HEK293 (cell line): ENCODE measurements around the gene CREB5.

Source experiments
- CTCF ChIA-PET: fragments of 350-600 bp; formaldehyde crosslinking; extraction: SDS; loops from one replicate; lab custom pipeline; 2021; ENCODE audit warnings: antibody characterized with exemption; lab: Yijun Ruan, JAX
- POLR2A ChIA-PET: fragments of 300-600 bp; formaldehyde crosslinking; extraction: SDS; loops from one replicate; lab custom pipeline; 2020; ENCODE audit warnings: antibody characterized with exemption, inconsistent platforms; lab: Yijun Ruan, JAX
- H3K27ac ChIP-seq: fragments of 200-500 bp; sonication (Bioruptor generic); 2 replicates; pipeline ENCODE4 v1.5.1; 2014; ENCODE audit warnings: low read depth, low read length, control low read depth, inconsistent platforms; ENCODE audit errors: extremely low read depth
- H3K36me3 ChIP-seq, 2 experiments: fragments of 200-500 bp in 1 of 2; sonication (Bioruptor generic) in 1 of 2; 1 replicate in 1 of 2; 2 replicates in 1 of 2; pipeline ENCODE4 v1.5.1; 2014 to 2017; ENCODE audit warnings: inconsistent platforms in 2 of 2, low read length in 2 of 2; ENCODE audit not compliant: control insufficient read depth in 2 of 2, insufficient read depth in 1 of 2
- H3K4me1 ChIP-seq: fragments of 200-500 bp; sonication (Bioruptor generic); 2 replicates; pipeline ENCODE4 v1.5.1; 2014; ENCODE audit warnings: mild to moderate bottlenecking, low read length, inconsistent platforms; ENCODE audit not compliant: control insufficient read depth, insufficient read depth
- H3K4me3 ChIP-seq: 2 replicates; pipeline ENCODE4 v1.5.1; 2011; ENCODE audit warnings: low read depth, mild to moderate bottlenecking, control low read depth, low read length, moderate library complexity
- H3K9me3 ChIP-seq: fragments of 200-500 bp; sonication (Bioruptor generic); 2 replicates; pipeline ENCODE4 v1.5.1; 2014; ENCODE audit warnings: low read depth, low read length, inconsistent platforms; ENCODE audit not compliant: control insufficient read depth, insufficient read depth
- GLIS2 ChIP-seq: fragments of 450-650 bp; formaldehyde crosslinking; IDR thresholded peaks from 2 replicates; pipeline ENCODE4 v1.5.1; 2016; ENCODE audit warnings: missing biosample characterization, missing genetic modification characterization
- KLF7 ChIP-seq: fragments of 450-650 bp; formaldehyde crosslinking; IDR thresholded peaks from 2 replicates; pipeline ENCODE4 v1.5.1; 2016; ENCODE audit warnings: missing biosample characterization, missing genetic modification characterization, borderline replicate concordance
- TCF7L2 ChIP-seq: IDR thresholded peaks from 2 replicates; pipeline ENCODE4 v1.6.1; 2011; ENCODE audit warnings: low read depth, mild to moderate bottlenecking, inconsistent platforms, low read length, moderate library complexity, borderline replicate concordance
- ZBTB17 ChIP-seq: fragments of 450-650 bp; formaldehyde crosslinking; IDR thresholded peaks from 2 replicates; pipeline ENCODE4 v1.5.1; 2016; ENCODE audit warnings: missing biosample characterization, missing genetic modification characterization
- ZBTB21 ChIP-seq: fragments of 450-650 bp; formaldehyde crosslinking; IDR thresholded peaks from 2 replicates; pipeline ENCODE4 v1.5.1; 2017; ENCODE audit warnings: missing biosample characterization, missing genetic modification characterization
- ZNF341 ChIP-seq: fragments of 450-650 bp; formaldehyde crosslinking; IDR thresholded peaks from 2 replicates; pipeline ENCODE4; 2016; ENCODE audit warnings: low read depth, missing biosample characterization, missing genetic modification characterization
- ZNF404 ChIP-seq: fragments of 450-650 bp; formaldehyde crosslinking; IDR thresholded peaks from 2 replicates; pipeline ENCODE4 v1.5.1; 2017; ENCODE audit warnings: missing biosample characterization, missing genetic modification characterization
- ZNF530 ChIP-seq: fragments of 450-650 bp; formaldehyde crosslinking; IDR thresholded peaks from 2 replicates; pipeline ENCODE4 v1.5.1; 2016; ENCODE audit warnings: low read depth, missing biosample characterization, missing genetic modification characterization
- ZNF571 ChIP-seq: fragments of 450-650 bp; formaldehyde crosslinking; IDR thresholded peaks from 2 replicates; pipeline ENCODE4 v1.5.0; 2017; ENCODE audit warnings: missing biosample characterization, missing genetic modification characterization
- ZNF660 ChIP-seq: fragments of 450-650 bp; IDR thresholded peaks from 2 replicates; pipeline ENCODE4 v1.5.1; 2018; ENCODE audit warnings: missing biosample characterization, mild to moderate bottlenecking, missing genetic modification characterization
- ZNF785 ChIP-seq: fragments of 450-650 bp; formaldehyde crosslinking; IDR thresholded peaks from 2 replicates; pipeline ENCODE4 v1.5.1; 2016; ENCODE audit warnings: missing biosample characterization, missing genetic modification characterization
- TF ChIP-seq, protein P1 (sequence below): fragments of 450-650 bp; formaldehyde crosslinking; IDR thresholded peaks from 2 replicates; pipeline ENCODE4 v1.5.1; 2016; ENCODE audit warnings: missing biosample characterization, missing genetic modification characterization
- TF ChIP-seq, protein P2 (sequence below): fragments of 450-650 bp; formaldehyde crosslinking; IDR thresholded peaks from 2 replicates; pipeline ENCODE4 v1.5.1; 2016; ENCODE audit warnings: missing biosample characterization, missing genetic modification characterization
- TF ChIP-seq, protein P3 (sequence below): IDR thresholded peaks from 2 replicates; pipeline ENCODE4 v1.6.1; 2011; ENCODE audit warnings: mild to moderate bottlenecking, low read depth, low read length, borderline replicate concordance
- TF ChIP-seq, protein P4 (sequence below): fragments of 450-650 bp; formaldehyde crosslinking; IDR thresholded peaks from 2 replicates; pipeline ENCODE4 v1.5.1; 2016; ENCODE audit warnings: missing biosample characterization, missing genetic modification characterization
- TF ChIP-seq, protein P5 (sequence below): fragments of 450-650 bp; formaldehyde crosslinking; IDR thresholded peaks from 2 replicates; pipeline ENCODE4 v1.5.1; 2016; ENCODE audit warnings: missing biosample characterization, missing genetic modification characterization
- TF ChIP-seq, protein P6 (sequence below): fragments of 450-650 bp; formaldehyde crosslinking; IDR thresholded peaks from 2 replicates; pipeline ENCODE4 v1.5.1; 2016; ENCODE audit warnings: missing biosample characterization, missing genetic modification characterization
- TF ChIP-seq, protein P7 (sequence below): fragments of 450-650 bp; formaldehyde crosslinking; IDR thresholded peaks from 2 replicates; pipeline ENCODE4 v1.5.1; 2016; ENCODE audit warnings: missing biosample characterization, missing genetic modification characterization
- TF ChIP-seq, protein P8 (sequence below): fragments of 450-650 bp; formaldehyde crosslinking; IDR thresholded peaks from 2 replicates; pipeline ENCODE4 v1.5.1; 2016; ENCODE audit warnings: missing biosample characterization, missing genetic modification characterization

CREB5 gene

DNA sequence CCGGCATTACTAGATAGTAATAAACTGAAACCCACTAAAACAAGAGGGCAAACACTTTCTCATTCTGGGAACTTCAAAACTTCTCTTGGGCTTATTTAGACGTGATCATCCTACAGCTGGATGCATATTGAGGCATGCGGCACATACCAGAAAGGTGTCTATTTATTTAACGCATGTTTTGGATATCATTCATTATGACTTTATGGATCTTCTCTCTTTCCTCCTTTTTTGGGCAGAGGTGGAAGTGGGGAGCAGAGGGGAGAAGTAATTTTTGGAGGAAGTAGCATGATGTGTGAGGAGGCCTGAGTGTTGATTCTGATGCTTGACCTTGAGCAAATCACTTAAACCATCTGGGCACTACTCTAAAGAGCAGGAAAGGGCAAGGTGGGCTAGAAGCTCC, 275.2 kb downstream of the CREB5 start (continued):
- TF ChIP-seq, protein P1, sequence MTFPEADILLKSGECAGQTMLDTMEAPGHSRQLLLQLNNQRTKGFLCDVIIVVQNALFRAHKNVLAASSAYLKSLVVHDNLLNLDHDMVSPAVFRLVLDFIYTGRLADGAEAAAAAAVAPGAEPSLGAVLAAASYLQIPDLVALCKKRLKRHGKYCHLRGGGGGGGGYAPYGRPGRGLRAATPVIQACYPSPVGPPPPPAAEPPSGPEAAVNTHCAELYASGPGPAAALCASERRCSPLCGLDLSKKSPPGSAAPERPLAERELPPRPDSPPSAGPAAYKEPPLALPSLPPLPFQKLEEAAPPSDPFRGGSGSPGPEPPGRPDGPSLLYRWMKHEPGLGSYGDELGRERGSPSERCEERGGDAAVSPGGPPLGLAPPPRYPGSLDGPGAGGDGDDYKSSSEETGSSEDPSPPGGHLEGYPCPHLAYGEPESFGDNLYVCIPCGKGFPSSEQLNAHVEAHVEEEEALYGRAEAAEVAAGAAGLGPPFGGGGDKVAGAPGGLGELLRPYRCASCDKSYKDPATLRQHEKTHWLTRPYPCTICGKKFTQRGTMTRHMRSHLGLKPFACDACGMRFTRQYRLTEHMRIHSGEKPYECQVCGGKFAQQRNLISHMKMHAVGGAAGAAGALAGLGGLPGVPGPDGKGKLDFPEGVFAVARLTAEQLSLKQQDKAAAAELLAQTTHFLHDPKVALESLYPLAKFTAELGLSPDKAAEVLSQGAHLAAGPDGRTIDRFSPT (tag by site-specific recombination): no peak
- TF ChIP-seq ZNF785 (tag by site-specific recombination) (no peak), ZBTB21 (no peak), ZBTB17 (tag by site-specific recombination) (no peak)

DNA sequence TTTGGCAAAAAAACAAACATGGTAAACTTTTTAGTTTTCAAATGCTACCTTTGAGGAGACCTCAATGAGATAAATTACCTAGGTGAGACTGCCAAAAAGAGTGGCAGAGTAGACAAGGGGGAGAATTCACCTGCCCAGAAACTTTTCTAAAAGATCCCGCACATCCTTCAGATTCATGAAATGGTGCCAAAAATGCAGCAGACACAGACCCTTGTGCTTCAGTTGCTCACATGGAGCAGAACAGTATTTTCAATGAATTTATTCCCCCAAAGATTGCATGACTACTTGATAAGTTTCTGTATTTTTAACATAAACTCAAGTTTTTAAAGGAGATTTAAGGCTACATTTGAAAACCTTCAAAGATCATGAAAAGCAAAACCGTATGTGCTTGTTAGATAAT, 275.9 kb downstream of the CREB5 start:
- TF ChIP-seq ZNF341: no peak
- TF ChIP-seq TCF7L2: no peak
- TF ChIP-seq KLF7 (tag by site-specific recombination): no peak
- TF ChIP-seq GLIS2 (tag by site-specific recombination): no peak
- TF ChIP-seq, protein P2, sequence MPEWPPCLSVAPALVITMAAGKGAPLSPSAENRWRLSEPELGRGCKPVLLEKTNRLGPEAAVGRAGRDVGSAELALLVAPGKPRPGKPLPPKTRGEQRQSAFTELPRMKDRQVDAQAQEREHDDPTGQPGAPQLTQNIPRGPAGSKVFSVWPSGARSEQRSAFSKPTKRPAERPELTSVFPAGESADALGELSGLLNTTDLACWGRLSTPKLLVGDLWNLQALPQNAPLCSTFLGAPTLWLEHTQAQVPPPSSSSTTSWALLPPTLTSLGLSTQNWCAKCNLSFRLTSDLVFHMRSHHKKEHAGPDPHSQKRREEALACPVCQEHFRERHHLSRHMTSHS (tag by site-specific recombination): no peak
- TF ChIP-seq, protein P3, sequence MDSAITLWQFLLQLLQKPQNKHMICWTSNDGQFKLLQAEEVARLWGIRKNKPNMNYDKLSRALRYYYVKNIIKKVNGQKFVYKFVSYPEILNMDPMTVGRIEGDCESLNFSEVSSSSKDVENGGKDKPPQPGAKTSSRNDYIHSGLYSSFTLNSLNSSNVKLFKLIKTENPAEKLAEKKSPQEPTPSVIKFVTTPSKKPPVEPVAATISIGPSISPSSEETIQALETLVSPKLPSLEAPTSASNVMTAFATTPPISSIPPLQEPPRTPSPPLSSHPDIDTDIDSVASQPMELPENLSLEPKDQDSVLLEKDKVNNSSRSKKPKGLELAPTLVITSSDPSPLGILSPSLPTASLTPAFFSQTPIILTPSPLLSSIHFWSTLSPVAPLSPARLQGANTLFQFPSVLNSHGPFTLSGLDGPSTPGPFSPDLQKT: no peak
- TF ChIP-seq ZNF404 (tag by site-specific recombination): no peak
- no peak for TF ChIP-seq ZNF530 (tag by site-specific recombination)
- TF ChIP-seq, protein P4, sequence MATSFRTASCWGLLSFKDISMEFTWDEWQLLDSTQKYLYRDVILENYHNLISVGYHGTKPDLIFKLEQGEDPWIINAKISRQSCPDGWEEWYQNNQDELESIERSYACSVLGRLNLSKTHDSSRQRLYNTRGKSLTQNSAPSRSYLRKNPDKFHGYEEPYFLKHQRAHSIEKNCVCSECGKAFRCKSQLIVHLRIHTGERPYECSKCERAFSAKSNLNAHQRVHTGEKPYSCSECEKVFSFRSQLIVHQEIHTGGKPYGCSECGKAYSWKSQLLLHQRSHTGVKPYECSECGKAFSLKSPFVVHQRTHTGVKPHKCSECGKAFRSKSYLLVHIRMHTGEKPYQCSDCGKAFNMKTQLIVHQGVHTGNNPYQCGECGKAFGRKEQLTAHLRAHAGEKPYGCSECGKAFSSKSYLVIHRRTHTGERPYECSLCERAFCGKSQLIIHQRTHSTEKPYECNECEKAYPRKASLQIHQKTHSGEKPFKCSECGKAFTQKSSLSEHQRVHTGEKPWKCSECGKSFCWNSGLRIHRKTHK (tag by site-specific recombination): no peak
- TF ChIP-seq, protein P5, sequence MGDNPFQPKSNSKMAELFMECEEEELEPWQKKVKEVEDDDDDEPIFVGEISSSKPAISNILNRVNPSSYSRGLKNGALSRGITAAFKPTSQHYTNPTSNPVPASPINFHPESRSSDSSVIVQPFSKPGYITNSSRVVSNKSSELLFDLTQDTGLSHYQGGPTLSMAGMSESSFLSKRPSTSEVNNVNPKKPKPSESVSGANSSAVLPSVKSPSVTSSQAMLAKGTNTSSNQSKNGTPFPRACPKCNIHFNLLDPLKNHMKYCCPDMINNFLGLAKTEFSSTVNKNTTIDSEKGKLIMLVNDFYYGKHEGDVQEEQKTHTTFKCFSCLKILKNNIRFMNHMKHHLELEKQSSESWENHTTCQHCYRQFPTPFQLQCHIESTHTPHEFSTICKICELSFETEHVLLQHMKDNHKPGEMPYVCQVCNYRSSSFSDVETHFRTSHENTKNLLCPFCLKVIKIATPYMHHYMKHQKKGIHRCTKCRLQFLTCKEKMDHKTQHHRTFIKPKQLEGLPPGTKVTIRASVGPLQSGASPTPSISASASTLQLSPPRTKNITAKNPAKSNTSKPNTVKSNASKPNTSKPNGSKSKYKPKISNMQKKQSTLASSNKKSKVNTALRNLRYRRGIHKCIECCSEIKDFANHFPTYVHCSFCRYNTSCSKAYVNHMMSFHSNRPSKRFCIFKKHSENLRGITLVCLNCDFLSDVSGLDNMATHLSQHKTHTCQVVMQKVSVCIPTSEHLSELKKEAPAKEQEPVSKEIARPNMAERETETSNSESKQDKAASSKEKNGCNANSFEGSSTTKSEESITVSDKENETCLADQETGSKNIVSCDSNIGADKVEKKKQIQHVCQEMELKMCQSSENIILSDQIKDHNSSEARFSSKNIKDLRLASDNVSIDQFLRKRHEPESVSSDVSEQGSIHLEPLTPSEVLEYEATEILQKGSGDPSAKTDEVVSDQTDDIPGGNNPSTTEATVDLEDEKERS (tag by site-specific recombination): no peak
- TF ChIP-seq ZNF660: no peak
- TF ChIP-seq, protein P6, sequence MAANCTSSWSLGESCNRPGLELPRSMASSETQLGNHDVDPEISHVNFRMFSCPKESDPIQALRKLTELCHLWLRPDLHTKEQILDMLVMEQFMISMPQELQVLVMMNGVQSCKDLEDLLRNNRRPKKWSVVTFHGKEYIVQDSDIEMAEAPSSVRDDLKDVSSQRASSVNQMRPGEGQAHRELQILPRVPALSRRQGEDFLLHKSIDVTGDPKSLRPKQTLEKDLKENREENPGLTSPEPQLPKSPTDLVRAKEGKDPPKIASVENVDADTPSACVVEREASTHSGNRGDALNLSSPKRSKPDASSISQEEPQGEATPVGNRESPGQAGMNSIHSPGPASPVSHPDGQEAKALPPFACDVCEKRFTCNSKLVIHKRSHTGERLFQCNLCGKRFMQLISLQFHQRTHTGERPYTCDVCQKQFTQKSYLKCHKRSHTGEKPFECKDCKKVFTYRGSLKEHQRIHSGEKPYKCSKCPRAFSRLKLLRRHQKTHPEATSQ: no peak
- TF ChIP-seq, protein P7, sequence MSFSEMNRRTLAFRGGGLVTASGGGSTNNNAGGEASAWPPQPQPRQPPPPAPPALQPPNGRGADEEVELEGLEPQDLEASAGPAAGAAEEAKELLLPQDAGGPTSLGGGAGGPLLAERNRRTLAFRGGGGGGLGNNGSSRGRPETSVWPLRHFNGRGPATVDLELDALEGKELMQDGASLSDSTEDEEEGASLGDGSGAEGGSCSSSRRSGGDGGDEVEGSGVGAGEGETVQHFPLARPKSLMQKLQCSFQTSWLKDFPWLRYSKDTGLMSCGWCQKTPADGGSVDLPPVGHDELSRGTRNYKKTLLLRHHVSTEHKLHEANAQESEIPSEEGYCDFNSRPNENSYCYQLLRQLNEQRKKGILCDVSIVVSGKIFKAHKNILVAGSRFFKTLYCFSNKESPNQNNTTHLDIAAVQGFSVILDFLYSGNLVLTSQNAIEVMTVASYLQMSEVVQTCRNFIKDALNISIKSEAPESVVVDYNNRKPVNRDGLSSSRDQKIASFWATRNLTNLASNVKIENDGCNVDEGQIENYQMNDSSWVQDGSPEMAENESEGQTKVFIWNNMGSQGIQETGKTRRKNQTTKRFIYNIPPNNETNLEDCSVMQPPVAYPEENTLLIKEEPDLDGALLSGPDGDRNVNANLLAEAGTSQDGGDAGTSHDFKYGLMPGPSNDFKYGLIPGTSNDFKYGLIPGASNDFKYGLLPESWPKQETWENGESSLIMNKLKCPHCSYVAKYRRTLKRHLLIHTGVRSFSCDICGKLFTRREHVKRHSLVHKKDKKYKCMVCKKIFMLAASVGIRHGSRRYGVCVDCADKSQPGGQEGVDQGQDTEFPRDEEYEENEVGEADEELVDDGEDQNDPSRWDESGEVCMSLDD: no peak
- TF ChIP-seq, protein P8, sequence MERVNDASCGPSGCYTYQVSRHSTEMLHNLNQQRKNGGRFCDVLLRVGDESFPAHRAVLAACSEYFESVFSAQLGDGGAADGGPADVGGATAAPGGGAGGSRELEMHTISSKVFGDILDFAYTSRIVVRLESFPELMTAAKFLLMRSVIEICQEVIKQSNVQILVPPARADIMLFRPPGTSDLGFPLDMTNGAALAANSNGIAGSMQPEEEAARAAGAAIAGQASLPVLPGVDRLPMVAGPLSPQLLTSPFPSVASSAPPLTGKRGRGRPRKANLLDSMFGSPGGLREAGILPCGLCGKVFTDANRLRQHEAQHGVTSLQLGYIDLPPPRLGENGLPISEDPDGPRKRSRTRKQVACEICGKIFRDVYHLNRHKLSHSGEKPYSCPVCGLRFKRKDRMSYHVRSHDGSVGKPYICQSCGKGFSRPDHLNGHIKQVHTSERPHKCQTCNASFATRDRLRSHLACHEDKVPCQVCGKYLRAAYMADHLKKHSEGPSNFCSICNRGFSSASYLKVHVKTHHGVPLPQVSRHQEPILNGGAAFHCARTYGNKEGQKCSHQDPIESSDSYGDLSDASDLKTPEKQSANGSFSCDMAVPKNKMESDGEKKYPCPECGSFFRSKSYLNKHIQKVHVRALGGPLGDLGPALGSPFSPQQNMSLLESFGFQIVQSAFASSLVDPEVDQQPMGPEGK (tag by site-specific recombination): no peak
- TF ChIP-seq ZNF571 (tag by site-specific recombination): no peak
- TF ChIP-seq, all 188 proteins: peak for 0
- ChIA-PET POLR2A (interaction anchor here (0.6 kb wide), 1 partner anchor 114 kb away, joined by 3 read pairs; no protein-coding TSS in a partner anchor), CTCF (no interaction called here)
- Histone ChIP-seq H3K4me1 (peaks cover 17% of the 10 kb centered on the region), H3K36me3 (no peaks in the 10 kb centered on the region), H3K4me3 (no peak overlapping the region), H3K9me3 (no peaks in the 10 kb centered on the region), H3K27ac (no peak overlapping the region)
